ENCODE measurements around the gene MYRF.
A peak's percentile ranks its signal among the peaks of the same experiment; 100 is the strongest.

- TF ChIP-seq, protein P1, sequence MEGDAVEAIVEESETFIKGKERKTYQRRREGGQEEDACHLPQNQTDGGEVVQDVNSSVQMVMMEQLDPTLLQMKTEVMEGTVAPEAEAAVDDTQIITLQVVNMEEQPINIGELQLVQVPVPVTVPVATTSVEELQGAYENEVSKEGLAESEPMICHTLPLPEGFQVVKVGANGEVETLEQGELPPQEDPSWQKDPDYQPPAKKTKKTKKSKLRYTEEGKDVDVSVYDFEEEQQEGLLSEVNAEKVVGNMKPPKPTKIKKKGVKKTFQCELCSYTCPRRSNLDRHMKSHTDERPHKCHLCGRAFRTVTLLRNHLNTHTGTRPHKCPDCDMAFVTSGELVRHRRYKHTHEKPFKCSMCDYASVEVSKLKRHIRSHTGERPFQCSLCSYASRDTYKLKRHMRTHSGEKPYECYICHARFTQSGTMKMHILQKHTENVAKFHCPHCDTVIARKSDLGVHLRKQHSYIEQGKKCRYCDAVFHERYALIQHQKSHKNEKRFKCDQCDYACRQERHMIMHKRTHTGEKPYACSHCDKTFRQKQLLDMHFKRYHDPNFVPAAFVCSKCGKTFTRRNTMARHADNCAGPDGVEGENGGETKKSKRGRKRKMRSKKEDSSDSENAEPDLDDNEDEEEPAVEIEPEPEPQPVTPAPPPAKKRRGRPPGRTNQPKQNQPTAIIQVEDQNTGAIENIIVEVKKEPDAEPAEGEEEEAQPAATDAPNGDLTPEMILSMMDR (IDR thresholded peaks at IDR 0.05), result peak in 3 of 6 experiments; percentile 14 to 55 (median 42)
- no peak for TF ChIP-seq POLR2A (IDR thresholded peaks at IDR 0.05)
Measured at GRCh38 chr11:61787928-61788491, 35.6 kb downstream of the MYRF start.
